Activated T-helper 9 cell treated with anti-CD3 and anti-CD28 coated beads, Interleukin-2, amount 50 U/mL, for 16 hours (primary cell): ENCODE data around the gene GOLGA3.
A peak's percentile ranks its signal among the peaks of the same experiment; 100 is the strongest.
"Not testable (repeated sequence)": the region's sequence is repeated elsewhere in the genome, so short reads cannot be mapped to it uniquely, and the experiment has no call there.

Source experiments
- DNase-seq: peaks from one replicate; pipeline ENCODE4 v3.0.0-alpha.2; 2020; ENCODE audit warnings: low read depth

The GOLGA3 gene

GRCh38 chr12:132776816-132777568, 51.7 kb downstream of the GOLGA3 start:
- no peak for DNase-seq

DNA sequence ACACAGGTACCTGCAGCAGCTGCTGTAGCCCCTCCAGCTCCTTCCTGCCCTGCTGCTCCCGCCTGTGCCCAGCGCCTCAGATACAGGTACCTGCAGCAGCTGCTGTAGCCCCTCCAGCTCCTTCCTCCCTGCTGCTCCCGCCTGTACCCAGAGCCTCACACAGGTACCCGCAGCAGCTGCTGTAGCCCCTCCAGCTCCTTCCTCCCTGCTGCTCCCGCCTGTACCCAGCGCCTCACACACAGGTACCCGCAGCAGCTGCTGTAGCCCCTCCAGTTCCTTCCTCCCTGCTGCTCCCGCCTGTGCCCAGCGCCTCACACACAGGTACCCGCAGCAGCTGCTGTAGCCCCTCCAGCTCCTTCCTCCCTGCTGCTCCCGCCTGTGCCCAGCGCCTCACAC, 52.4 kb downstream of the GOLGA3 start:
- DNase-seq: not testable (repeated sequence)

GRCh38 chr12:132775502-132776229, 53.0 kb downstream of the GOLGA3 start:
- no peak for DNase-seq

GRCh38 chr12:132774646-132775275, 53.9 kb downstream of the GOLGA3 start:
- DNase-seq: no peak

DNA sequence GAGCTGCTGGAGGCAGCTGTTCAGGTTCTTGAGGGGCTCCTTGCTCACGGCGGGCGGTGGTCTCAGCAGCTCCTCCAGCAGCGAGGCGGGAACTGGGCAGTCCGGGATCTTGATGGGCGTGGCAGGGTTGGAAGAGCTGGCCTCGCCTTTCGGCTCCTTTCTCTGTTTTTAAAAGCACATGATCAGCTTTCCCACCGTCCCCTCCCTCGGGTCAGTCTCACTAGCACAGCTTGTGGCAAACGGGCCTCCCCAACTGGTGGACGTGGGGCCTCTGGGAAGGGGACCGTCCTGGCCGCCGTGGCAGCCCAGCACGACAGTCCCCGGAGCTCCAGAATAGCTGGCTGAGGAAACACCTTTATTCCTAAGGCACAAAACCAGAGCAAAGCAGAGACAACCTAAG, 54.5 kb downstream of the GOLGA3 start:
- DNase-seq: no peak

DNA sequence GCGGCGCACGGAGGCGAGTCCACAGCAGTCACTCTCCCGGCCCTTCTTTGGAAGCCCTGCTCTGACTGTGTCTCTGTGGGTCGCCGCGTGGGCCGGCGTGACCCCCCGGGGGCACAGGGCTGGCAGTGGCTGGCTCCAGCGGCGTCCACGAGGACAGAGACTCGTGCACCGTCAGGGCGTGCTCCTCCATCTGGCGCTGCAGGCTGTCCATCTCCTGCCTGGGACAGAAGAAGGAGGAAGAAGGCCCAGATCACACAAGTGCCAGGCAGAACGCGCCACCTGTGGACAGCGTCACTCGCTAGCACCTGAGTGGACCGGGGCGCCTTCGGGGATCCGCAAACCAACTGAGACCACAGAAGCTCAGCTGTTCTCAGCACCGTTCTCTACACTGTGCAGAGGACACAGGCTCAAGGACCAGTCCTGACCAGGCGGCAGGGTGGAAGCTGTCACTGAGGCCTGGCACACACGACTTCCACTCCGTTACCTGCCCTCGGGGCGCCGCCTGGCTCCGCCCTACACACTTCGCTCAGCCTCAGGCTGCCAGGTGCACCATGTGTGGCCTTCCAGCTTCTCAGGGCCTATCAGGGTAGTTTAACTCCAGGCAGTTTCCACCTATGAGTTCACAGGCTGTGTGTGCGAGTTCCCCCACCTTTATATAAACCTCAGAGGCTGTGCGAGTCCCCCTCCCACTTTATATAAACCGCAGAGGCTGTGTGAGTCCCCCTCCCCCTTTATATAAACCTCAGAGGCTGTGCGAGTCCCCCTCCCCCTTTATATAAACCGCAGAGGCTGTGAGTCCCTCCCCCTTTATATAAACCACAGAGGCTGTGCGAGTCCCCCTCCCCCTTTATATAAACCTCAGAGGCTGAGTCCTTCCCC, 55.4 kb downstream of the GOLGA3 start:
- DNase-seq: no peak

GRCh38 chr12:132772606-132773005, 56.1 kb downstream of the GOLGA3 start:
- no peak for DNase-seq

DNA sequence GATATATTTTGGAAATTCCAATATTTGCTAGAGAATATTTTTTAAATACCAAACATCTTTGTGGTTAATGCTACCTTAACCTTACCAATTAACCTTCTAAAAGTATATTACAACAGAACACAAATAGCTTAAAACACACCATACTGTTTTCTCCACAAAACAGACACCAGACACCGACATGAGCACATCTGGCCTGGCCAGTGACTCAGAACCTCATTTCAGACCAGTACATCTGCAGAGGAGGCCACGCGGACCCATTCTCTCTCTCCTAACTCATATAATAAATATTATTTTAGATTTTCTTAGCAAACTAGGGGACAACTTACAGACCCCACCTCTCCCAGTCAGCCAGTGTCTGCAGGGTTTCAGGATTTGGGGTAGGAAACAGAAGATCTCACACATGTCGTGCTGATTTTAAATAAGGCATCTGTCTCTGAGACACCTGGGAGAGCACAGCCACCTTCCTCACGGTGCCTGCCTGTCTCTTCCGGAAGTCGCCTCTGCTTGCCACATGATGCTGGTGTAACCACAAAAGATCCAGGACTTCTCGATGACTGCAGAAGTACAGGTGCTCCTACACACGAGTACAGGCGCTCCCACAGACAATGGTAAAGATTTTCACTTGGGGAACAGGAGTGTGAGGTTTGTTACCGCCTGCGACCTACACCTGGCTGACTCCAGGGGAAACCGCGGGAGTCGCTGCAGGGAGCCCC, 57.4 kb downstream of the GOLGA3 start:
- DNase-seq: no peak

GRCh38 chr12:132766380-132767085, 62.1 kb downstream of the GOLGA3 start:
- DNase-seq: no peak

DNA sequence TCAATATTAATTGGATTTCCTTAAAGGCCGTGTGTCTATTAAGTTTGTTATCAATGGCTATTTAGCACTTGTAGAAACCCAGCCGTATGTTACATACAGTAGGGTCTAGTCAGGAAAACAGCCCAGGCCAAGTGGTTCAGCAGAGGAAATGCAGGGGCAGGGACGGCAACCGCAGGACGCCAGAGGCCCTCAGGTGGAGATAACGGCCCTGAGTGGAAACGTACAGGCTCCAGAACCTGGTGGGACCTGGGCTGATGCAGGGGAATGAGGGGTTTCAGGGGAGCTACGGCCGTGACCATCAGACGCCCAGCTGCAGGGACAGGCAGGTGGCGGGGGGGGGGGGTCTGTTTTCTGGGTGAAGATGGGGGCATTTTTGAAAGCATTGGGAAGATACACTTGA, 63.3 kb downstream of the GOLGA3 start:
- no peak for DNase-seq

DNA sequence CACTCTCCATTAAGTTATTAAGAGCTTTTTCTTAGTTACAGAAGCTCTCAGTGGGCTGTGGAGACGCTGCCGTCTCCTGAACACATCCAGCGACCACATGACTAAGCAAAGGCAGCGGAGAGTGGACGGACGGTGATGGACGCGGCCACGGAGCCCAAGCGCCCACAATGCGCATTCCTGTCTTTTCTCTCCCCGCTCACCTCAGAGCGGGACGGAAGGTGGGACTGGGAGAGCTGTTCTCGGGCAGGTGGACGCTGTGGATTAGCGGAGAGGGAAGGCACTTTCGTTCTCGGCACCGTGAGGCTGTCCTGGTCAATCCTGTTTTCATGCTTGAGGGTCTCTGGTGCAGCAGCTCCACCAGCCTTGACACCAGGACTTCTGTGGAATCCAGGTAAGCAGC, 64.4 kb downstream of the GOLGA3 start:
- DNase-seq: no peak

GRCh38 chr12:132761921-132762583, 66.6 kb downstream of the GOLGA3 start:
- DNase-seq: peak; percentile 83

DNA sequence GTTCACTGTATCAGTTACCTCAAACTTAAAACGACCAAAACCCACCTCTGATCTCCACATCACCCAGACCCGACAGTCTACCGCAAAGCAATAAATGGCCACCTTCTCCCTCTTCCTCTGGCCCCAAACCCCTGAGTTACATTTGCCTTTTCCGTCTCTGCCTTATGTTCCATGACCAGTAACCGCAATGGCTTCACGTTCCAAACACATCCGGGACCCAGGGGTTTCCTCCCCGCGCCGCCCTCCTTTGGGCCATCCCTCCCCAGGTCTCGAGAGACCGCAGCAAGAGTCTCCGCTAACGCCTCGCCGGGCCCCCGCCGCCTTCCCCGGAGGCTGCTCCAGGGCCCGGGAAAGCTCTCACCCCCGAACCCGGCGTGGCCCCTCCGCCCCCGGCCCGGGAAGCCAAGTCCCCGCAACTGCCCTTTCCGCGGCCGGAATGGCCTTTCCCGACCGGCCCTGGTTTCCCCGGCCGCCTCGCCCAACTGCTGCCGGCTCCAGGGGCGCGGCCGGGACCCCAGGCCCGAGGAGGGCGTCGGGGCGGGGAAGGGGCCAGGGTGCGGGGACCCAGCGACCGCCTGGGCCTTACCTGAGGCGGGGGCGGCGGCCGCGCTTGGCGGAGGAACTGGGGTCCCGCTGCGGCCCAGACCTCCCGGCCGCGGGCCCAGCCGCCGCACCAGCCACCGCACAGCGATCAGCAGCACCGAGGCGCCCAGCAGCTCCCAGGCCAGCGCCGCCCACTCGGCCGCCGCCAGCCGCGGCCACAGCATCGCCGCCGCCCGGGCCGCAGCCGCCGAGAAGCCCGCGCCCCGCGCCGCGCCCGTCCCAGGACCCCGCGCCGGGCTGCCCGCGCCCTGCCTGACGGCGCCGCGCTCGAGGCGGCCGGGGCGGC, 67.4 kb downstream of the GOLGA3 start, which contains the start of gene ANKLE2:
ANKLE2 (minus strand) TSS at position 801 of the 889 bp plus-strand sequence; CDS start at position 767, 34 bp downstream.
- DNase-seq: peak; percentile 61

DNA sequence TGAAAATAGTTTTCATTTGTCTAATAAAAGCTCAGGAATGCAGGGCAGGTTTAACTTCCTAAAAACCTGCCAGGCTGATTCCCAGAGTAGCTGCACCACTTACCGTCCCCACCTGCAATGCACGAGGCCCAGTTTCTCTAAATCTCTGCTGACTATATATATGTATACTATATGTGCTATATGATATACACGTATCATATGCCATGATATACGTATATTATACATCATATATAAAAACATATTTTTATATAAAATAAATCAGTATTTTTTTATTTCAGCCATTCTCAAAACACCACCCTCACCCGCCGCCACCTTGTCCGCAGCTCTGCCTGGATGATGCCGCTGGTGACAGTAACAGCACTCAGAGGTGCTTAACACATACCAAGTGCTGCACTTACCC, 69.3 kb downstream of the GOLGA3 start:
- DNase-seq: no peak

DNA sequence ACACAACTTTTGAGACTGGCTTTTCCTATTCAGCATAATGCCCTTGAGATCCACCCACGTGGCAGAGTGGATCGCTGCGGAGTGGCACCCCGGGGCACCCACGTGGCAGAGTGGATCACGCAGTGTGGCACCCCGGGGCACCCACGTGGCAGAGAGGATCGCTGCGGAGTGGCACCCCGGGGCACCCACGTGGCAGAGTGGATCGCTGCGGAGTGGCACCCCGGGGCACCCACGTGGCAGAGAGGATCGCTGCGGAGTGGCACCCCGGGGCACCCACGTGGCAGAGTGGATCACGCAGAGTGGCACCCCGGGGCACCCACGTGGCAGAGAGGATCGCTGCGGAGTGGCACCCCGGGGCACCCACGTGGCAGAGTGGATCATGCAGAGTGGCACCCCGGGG, 69.8 kb downstream of the GOLGA3 start:
- not testable (repeated sequence) for DNase-seq

DNA sequence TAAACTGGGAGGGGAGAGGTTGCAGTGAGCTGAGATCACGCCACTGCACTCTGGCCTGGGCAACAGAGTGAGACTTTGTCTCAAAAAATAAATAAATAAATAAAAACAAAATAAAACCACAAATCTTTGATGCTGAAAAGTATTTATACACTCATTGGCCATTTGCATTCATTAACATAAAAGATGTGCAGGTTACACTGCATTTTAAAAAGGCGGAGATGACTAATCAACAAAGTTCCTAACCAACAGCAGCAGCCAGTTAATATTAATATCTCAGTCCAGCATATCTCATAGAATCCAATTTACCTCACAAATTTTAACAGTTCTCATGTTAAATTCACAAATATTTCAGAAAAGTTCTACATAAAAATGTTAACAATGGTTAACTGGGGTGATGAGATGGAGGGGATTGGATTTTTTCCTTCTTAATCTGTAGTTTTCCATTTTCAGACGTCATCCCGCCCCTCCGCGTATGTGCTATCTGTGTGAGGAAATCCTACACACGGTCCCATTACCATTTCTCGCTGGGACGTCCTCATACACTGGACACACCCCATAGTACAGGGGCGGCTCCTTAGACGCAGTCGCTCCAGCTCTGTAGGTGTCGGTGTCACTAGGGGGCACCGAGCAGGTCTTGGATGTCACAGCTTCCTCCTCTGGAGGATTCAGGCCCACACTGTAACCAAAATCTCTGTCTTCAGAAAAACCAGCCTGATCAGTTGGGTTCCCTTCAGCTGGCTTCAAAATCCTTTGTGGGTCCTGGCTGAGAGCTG, 74.3 kb downstream of the GOLGA3 start:
- no peak for DNase-seq

- DNase-seq: not testable (repeated sequence)
Observed at GRCh38 chr12:132753670-132754069, 75.0 kb downstream of the GOLGA3 start.

GRCh38 chr12:132748319-132748718, 80.3 kb downstream of the GOLGA3 start:
- DNase-seq: no peak
